Caco-2 (cell line): ENCODE results near the gene PTGER2. TPM values are rescaled to one million over a fixed set of nuclear protein-coding genes. Genes with fewer than 3 reads are reported as not detected.

Experiments used
- BruUV-seq: library from RNA; stranded (reverse); fragments of 400-500 nt; replicated peaks from 2 replicates; lab custom pipeline; 2021; lab: Mats Ljungman, UMichigan
- CTCF ChIA-PET: fragments of 300-600 bp; sonication (Branson Sonifier 250); formaldehyde crosslinking; loops from one replicate; lab custom pipeline; 2022; ENCODE audit warnings: antibody characterized with exemption; lab: Charles Lee
- POLR2A ChIA-PET: fragments of 300-600 bp; sonication (Branson Sonifier 250); formaldehyde crosslinking; loops from one replicate; lab custom pipeline; 2022; ENCODE audit warnings: antibody characterized with exemption; lab: Charles Lee
- DNase-seq, 2 experiments: peaks; one replicate each; pipeline versions ENCODE4 v3.0.0 to v3.0.0-alpha.2; 2020 to 2022
- H3K27me3 ChIP-seq: replicated peaks from 2 replicates; pipeline ENCODE4 v1.6.0; 2011; ENCODE audit warnings: low read length; ENCODE audit not compliant: control insufficient read depth, insufficient read depth
- H3K36me3 ChIP-seq: 2 replicates; pipeline ENCODE4 v1.5.1; 2011; ENCODE audit warnings: low read length; ENCODE audit not compliant: control insufficient read depth, insufficient read depth
- H3K4me1 ChIP-seq: fragments of 250-450 bp; sonication (Bioruptor Pico); 2 replicates; pipeline ENCODE4 v1.5.1; 2020; ENCODE audit warnings: mild to moderate bottlenecking
- H3K4me3 ChIP-seq: 2 replicates; pipeline ENCODE4 v1.5.1; 2011; ENCODE audit warnings: low read depth, mild to moderate bottlenecking, control low read depth, low read length
- H3K9me3 ChIP-seq: fragments of 250-450 bp; sonication (Bioruptor Pico); 2 replicates; pipeline ENCODE4 v1.5.1; 2020; ENCODE audit warnings: mild to moderate bottlenecking, moderate library complexity
- H3K27ac Mint-ChIP-seq: one replicate; pipeline ENCODE4 v1.8.0; 2022; ENCODE audit warnings: mixed read lengths; ENCODE audit not compliant: unreplicated experiment
- H3K27me3 Mint-ChIP-seq: one replicate; pipeline ENCODE4 v1.8.0; 2022; ENCODE audit warnings: mixed read lengths; ENCODE audit not compliant: insufficient read depth, unreplicated experiment
- H3K36me3 Mint-ChIP-seq: one replicate; pipeline ENCODE4 v1.8.0; 2022; ENCODE audit warnings: mild to moderate bottlenecking, mixed read lengths; ENCODE audit not compliant: insufficient read depth, unreplicated experiment
- H3K4me1 Mint-ChIP-seq: one replicate; pipeline ENCODE4 v1.8.0; 2022; ENCODE audit warnings: low read depth, mixed read lengths; ENCODE audit not compliant: unreplicated experiment
- H3K4me3 Mint-ChIP-seq: one replicate; pipeline ENCODE4 v1.8.0; 2022; ENCODE audit warnings: mild to moderate bottlenecking, moderate library complexity, mixed read lengths; ENCODE audit not compliant: unreplicated experiment
- H3K9me3 Mint-ChIP-seq: one replicate; pipeline ENCODE4 v1.8.0; 2022; ENCODE audit warnings: mixed read lengths; ENCODE audit not compliant: unreplicated experiment
- intact Hi-C: fragments of 100-400 bp; cut with micrococcal nuclease; formaldehyde crosslinking; loops from one replicate; pipeline ENCODE4 v1.10.0; 2022; ENCODE audit not compliant: unreplicated experiment
- total RNA-seq: library from RNA; stranded (reverse); gene quantifications from 2 replicates; pipeline ENCODE4 v1.2.3, GENCODE V29; 2022
- TF ChIP-seq, protein P1 (sequence below), 2 experiments: fragments of 200-600 bp in 1 of 2; IDR thresholded peaks; 1 replicate in 1 of 2; 2 replicates in 1 of 2; pipeline versions ENCODE4 v1.5.1 to v1.8.0; 2011 to 2022; ENCODE audit warnings: antibody characterized with exemption in 1 of 2, control low read depth in 1 of 2, inconsistent platforms in 1 of 2, low read depth in 1 of 2, low read length in 1 of 2, mild to moderate bottlenecking in 1 of 2, moderate library complexity in 1 of 2; ENCODE audit not compliant: insufficient read depth in 1 of 2, severe bottlenecking in 1 of 2, unreplicated experiment in 1 of 2

The PTGER2 gene
- total RNA-seq, 1 experiment from 2014 or later: 0.27 TPM

DNA sequence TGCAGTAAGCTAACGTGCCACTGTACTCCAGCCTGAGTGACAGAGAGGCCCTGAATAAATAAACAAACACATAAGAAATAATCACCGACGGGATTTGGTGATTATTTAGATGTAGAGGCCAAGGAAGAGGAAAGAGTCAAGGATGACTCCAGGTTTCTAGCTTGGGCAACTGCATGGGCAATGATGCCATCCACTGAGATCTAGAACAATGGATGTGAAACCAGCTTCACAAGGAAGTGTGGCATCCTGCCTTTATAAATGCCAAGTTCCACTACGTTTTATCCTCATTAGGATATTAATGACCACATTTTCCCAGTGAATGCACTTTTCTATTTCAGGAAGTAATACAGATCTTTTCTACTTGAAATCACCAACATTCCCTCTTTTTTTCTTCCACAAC, 10.9 kb upstream of the PTGER2 start:
- no peaks in the 10 kb centered on the region for H3K4me1 ChIP-seq
- no TSS peak for BruUV-seq
- DNase-seq: no peak
- no peaks in the 10 kb centered on the region for H3K36me3 ChIP-seq
- Mint-ChIP-seq H3K4me1 (no peaks in the 10 kb centered on the region), H3K27me3 (peaks cover 13% of the 10 kb centered on the region), H3K4me3 (no peak overlapping the region), H3K36me3 (no peaks in the 10 kb centered on the region), H3K9me3 (no peaks in the 10 kb centered on the region), H3K27ac (no peak overlapping the region)
- no peak overlapping the region for H3K4me3 ChIP-seq
- no peaks in the 10 kb centered on the region for H3K27me3 ChIP-seq
- ChIA-PET CTCF (no interaction called here), POLR2A (no interaction called here)
- H3K9me3 ChIP-seq: no peaks in the 10 kb centered on the region
- intact Hi-C loops: no loop called here
- TF ChIP-seq, protein P1, sequence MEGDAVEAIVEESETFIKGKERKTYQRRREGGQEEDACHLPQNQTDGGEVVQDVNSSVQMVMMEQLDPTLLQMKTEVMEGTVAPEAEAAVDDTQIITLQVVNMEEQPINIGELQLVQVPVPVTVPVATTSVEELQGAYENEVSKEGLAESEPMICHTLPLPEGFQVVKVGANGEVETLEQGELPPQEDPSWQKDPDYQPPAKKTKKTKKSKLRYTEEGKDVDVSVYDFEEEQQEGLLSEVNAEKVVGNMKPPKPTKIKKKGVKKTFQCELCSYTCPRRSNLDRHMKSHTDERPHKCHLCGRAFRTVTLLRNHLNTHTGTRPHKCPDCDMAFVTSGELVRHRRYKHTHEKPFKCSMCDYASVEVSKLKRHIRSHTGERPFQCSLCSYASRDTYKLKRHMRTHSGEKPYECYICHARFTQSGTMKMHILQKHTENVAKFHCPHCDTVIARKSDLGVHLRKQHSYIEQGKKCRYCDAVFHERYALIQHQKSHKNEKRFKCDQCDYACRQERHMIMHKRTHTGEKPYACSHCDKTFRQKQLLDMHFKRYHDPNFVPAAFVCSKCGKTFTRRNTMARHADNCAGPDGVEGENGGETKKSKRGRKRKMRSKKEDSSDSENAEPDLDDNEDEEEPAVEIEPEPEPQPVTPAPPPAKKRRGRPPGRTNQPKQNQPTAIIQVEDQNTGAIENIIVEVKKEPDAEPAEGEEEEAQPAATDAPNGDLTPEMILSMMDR (IDR thresholded peaks at IDR 0.05; ENCODE audit: insufficient read depth in 1 of 2, low read depth in 1 of 2, low read length in 1 of 2, severe bottlenecking in 1 of 2, unreplicated experiment in 1 of 2): no peak

DNA sequence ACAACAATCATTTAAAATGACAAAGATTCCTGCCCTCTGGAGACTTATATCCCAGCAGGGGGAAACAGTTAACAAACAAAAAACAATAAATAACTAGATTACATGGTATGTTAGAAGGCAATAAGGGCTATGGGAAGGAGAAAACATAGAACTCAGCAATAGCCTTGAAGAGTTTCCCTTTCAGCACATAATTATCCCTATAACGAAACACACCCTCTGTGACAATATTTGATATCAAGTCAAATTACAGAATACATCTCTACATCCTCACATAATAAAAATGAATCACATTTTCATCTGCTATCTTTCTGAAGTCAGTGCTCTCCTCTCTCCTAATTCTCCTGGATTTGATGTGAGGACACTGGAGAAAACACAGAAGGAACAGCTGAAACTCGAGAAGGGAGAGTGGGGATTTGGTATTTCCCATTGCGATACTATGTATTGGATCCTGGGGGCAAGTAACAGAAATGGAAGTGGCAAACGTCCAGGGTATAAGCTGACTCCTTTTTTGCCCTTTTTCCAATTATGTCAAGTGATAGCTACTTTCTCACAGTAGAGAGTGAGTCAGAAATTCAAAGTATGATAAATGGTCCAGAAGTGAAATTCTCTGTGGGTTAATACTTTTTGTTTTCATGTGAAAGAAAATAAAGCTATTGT, 9.7 kb upstream of the PTGER2 start:
- Mint-ChIP-seq H3K27me3 (peaks cover 13% of the 10 kb centered on the region), H3K27ac (no peak overlapping the region), H3K4me1 (no peaks in the 10 kb centered on the region), H3K4me3 (no peak overlapping the region), H3K36me3 (no peaks in the 10 kb centered on the region), H3K9me3 (no peaks in the 10 kb centered on the region)
- DNase-seq: no peak
- intact Hi-C loops: no loop called here
- TF ChIP-seq, protein P1 (IDR thresholded peaks at IDR 0.05; ENCODE audit: insufficient read depth in 1 of 2, low read depth in 1 of 2, low read length in 1 of 2, severe bottlenecking in 1 of 2, unreplicated experiment in 1 of 2): no peak
- Histone ChIP-seq H3K4me1 (no peaks in the 10 kb centered on the region), H3K36me3 (no peaks in the 10 kb centered on the region), H3K4me3 (no peak overlapping the region), H3K27me3 (no peaks in the 10 kb centered on the region), H3K9me3 (no peaks in the 10 kb centered on the region)
- no TSS peak for BruUV-seq
- CTCF ChIA-PET: no interaction called here
- POLR2A ChIA-PET: no interaction called here

- Mint-ChIP-seq H3K27ac (no peak overlapping the region), H3K4me1 (no peaks in the 10 kb centered on the region), H3K4me3 (no peak overlapping the region), H3K9me3 (no peaks in the 10 kb centered on the region), H3K27me3 (peaks cover 13% of the 10 kb centered on the region), H3K36me3 (no peaks in the 10 kb centered on the region)
- POLR2A ChIA-PET: no interaction called here
- Histone ChIP-seq H3K36me3 (no peaks in the 10 kb centered on the region), H3K9me3 (no peaks in the 10 kb centered on the region), H3K27me3 (no peaks in the 10 kb centered on the region), H3K4me1 (no peaks in the 10 kb centered on the region), H3K4me3 (no peak overlapping the region)
- TF ChIP-seq, protein P1 (IDR thresholded peaks at IDR 0.05; ENCODE audit: insufficient read depth in 1 of 2, low read depth in 1 of 2, low read length in 1 of 2, severe bottlenecking in 1 of 2, unreplicated experiment in 1 of 2): no peak
- CTCF ChIA-PET: no interaction called here
- intact Hi-C loops: no loop called here
- no peak for DNase-seq
- no TSS peak for BruUV-seq
Measured at GRCh38 chr14:52305014-52305413, 9.1 kb upstream of the PTGER2 start.
